LoVo (cell line): Measurements from ENCODE around the gene ATP13A2.

Source experiments
- DNase-seq: peaks from one replicate; pipeline ENCODE4 v3.0.0-alpha.2; 2016; ENCODE audit warnings: low spot score

The ATP13A2 gene

GRCh38 chr1:17011439-17012307 lies at the start of gene ATP13A2:
Gene ATP13A2, minus strand, starts transcription at chr1:17011928. Its CDS starts 190 bp downstream, at chr1:17011738.
- DNase-seq, result peak; percentile 85

GRCh38 chr1:17061486-17061885 lies 49.8 kb upstream of the ATP13A2 start:
- no peak for DNase-seq

GRCh38 chr1:17060306-17060749 lies 48.6 kb upstream of the ATP13A2 start:
- no peak for DNase-seq

- peak; percentile 61 for DNase-seq
These were observed 47.9 kb upstream of the ATP13A2 start for GRCh38 chr1:17059391-17060305.

GRCh38 chr1:17056551-17056950 lies 44.8 kb upstream of the ATP13A2 start:
- DNase-seq, result no peak

GRCh38 chr1:17055801-17056200 lies 44.1 kb upstream of the ATP13A2 start:
- no peak for DNase-seq

GRCh38 chr1:17053685-17054410 lies 42.1 kb upstream of the ATP13A2 start, which contains the start of gene SDHB:
Gene SDHB, minus strand, starts transcription at chr1:17054032. Its CDS starts 13 bp downstream, at chr1:17054019.
- peak; percentile 97 for DNase-seq

- no peak for DNase-seq
These were observed 41.5 kb upstream of the ATP13A2 start for GRCh38 chr1:17053086-17053684.

- DNase-seq, result no peak
These were observed 40.9 kb upstream of the ATP13A2 start for GRCh38 chr1:17052641-17053040.

GRCh38 chr1:17052038-17052437 lies 40.3 kb upstream of the ATP13A2 start:
- DNase-seq, result no peak

- DNase-seq, result no peak
These were observed 36.2 kb upstream of the ATP13A2 start for GRCh38 chr1:17047924-17048323.

GRCh38 chr1:17046334-17046657 lies 34.6 kb upstream of the ATP13A2 start:
- DNase-seq, result no peak

GRCh38 chr1:17045634-17046333 lies 34.1 kb upstream of the ATP13A2 start:
- DNase-seq, result peak; percentile 46

GRCh38 chr1:17045150-17045549 lies 33.4 kb upstream of the ATP13A2 start:
- DNase-seq, result no peak

GRCh38 chr1:17043676-17044075 lies 31.9 kb upstream of the ATP13A2 start:
- DNase-seq, result no peak

- no peak for DNase-seq
These were observed 28.4 kb upstream of the ATP13A2 start for GRCh38 chr1:17040135-17040534.

- no peak for DNase-seq
These were observed 27.8 kb upstream of the ATP13A2 start for GRCh38 chr1:17039522-17039921.

- DNase-seq, result no peak
These were observed 21.8 kb upstream of the ATP13A2 start for GRCh38 chr1:17033481-17033880.

GRCh38 chr1:17032741-17033140 lies 21.0 kb upstream of the ATP13A2 start:
- DNase-seq, result no peak

- no peak for DNase-seq
These were observed 19.7 kb upstream of the ATP13A2 start for GRCh38 chr1:17031436-17031835.

- DNase-seq, result no peak
These were observed 18.5 kb upstream of the ATP13A2 start for GRCh38 chr1:17030206-17030605.
